HTERT RPE-1 (cell line): ENCODE results near the gene VAV1.
"Not testable (repeated sequence)": the region's sequence is repeated elsewhere in the genome, so short reads cannot be mapped to it uniquely, and the experiment has no call there.

ENCODE experiments used
- in situ Hi-C: fragments of 300-500 bp; cut with MboI; formaldehyde crosslinking; loops from 4 replicates; pipeline ENCODE4 v1.14.3; 2020; ENCODE audit warnings: low sequenced_read_pairs

VAV1 gene

DNA sequence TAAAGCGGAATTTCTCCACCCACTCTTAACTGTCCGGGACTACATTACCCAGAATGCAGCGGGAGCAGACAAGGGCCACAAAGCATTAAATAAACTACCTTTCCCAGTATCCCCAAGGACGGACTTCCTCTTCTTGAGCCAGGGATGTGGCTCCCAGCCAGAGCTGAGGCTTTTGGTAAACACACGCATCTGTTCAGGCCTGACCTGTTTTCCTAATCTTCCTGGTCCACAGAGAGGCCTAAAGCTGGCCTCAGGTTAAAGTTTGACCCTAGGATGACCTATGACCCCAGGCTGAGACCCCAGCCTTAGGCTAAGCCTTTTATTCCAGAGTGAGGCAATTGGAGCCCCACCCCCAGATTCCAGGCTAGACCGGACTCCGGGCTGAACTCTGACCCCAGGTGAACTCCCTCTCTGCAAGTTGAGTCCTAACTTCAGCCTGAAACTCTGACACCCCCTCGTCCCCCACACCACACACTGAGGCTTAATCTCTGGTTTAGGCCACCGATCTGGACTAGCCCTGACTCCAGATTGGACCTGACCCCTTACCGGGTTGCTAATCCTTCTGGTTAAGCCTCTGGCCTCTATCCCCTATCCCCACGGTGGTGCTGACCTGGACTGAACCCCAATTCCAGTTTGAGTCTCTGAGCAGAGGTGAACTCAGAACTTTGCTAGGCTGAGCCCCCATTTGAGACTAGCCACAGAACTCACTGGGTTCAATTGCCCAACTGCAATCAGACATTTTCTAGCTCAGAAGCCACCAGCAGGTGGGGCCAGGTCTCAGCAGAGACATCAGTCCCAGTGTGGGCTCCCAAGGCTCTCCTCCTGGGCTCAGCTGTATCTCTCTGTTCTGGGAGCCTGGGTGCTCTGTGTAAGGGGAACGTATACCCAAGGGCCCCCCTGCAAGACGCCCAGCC is 34.4 kb upstream of the VAV1 start:
- in situ Hi-C loops = no loop called here

DNA sequence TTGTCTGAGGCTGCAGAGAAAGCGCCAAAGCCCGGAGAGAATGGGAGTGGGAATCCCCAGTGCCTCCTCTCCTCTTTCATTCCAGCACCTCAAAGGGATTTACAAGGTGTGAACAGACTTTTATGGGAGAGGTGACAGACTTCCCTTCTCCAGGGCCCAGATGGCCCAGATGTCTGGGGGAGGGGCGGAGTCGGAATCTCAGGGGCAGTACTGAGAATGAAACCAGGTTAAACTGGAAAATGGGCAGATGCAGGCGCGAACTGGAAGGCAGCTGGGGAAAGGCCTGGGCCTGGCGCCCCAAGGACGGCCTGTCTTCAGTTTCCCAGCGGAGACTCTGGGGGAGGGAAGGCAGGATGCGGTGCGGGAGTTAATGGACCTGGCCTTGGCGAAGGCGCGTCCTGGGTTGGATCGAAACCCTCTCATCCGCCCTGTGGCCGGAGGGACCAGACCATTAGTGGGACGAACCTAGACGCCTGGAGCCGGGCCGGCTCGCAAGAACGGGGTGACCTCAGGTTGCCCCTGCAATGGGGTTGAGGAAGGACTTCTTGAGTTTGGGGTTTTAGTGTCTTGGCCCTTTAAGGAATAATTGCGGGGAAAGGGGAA is 33.6 kb upstream of the VAV1 start:
- in situ Hi-C loops = no loop called here

DNA sequence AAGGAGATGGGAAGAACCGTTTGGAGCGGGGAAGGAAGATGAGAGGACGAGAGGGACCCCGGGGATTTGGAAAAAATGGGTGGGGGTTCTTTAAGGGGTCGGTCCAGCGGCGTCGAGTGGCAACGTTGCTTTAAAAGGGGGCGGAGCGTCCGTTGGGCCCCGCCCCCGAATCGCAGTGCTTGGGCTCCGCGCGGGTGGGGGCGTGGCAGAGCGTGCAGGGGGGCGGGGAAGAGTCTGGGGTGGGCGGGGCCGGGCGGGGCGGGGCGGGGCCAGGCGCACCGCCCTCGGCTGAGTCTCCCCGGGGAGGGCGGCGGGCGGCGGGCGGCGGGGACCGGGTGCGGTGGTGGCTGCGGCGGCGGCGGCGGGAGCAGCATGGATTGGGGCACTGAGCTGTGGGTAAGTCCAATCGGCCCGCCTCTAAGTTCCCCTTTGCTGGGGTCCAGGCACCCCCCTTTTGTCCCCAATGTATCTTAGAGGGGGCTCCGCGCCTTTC is 33.1 kb upstream of the VAV1 start, which contains the start of gene TRIP10:
TRIP10 (plus strand) TSS at position 291 of the 493 bp plus-strand sequence; CDS start at position 373, 82 bp downstream.
- in situ Hi-C loops = no loop called here

DNA sequence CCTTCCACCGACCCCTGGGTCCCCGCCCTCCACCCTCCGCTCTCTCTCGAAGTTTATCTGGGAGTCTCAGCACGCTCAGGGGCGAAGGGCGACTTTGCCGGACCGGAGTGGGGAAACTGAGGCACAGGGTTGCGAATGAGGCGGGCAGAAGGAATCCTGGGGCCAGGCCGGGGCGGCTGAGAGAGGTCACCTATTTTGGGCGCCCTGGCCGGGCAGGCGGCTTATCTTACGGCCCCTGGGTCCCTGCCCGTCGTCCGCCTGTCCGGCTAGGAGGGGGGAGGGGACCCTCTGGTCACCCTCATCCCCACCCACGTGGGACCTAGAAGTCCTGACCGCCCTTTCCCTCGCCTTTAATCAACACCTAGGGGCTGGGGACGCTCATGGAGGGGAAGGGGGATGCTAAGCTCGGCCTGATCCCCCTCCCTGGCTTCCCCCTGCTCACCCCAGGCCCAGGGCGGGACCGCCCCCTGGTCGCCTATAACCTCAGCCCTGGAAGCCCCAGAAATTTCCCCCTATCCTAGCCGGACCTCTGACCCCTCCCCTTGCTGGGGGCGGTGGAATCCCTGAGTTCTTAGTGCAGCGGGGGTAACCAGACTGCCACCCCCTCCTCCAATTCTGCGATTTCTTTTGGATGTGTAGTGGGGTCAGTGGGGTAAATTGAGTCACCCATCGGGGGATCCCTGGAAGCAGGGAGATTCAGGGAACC is 32.5 kb upstream of the VAV1 start:
- in situ Hi-C loops = no loop called here

DNA sequence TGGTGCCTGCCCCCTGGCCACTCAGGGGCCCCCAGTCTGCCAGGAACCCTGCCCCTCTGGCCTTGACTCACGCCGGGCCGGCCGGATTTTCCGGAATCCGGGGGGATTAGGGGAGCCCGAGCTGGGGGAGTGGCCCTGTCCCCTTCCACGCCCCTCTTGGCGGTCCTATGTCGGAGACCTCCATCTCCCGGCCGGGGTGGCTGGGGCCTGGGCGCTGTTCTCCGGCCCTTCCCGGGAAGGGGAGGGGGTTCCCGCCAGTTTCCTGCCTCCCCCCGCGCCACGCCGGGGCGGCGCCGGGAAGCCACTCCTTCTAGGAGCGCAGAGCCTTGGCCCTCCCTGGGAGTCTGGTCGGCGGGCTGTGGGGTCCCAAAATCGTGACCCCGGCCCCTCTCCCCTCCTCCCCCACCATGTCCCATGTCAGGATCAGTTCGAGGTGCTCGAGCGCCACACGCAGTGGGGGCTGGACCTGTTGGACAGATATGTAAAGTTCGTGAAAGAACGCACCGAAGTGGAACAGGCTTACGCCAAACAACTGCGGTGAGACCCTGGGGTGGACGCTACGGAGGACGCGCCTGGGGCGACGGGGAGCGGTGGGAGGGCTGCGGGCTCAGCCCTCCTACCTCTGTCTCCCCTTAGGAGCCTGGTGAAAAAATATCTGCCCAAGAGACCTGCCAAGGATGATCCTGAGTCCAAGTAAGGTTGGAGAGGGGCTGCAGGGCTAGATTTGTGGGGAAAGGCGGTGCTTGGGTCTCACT is 31.7 kb upstream of the VAV1 start:
- in situ Hi-C loops = no loop called here

DNA sequence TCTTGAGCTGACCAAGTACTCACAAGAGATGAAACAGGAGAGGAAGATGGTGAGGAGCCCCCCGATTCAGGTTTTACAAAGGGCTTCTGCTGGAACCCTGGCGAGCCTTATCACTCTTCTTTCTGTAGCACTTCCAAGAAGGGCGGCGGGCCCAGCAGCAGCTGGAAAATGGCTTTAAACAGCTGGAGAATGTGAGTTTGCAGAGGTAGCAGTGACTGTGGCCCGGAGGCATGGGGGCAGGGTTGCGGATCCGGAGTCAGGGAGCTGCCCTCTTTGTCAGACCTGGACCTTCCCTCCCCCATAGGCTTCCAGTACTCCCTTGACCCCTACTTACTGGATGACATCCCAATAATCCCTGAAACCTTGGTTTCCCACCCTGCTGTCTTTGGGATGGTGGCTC is 29.4 kb upstream of the VAV1 start:
- in situ Hi-C loops = no loop called here

DNA sequence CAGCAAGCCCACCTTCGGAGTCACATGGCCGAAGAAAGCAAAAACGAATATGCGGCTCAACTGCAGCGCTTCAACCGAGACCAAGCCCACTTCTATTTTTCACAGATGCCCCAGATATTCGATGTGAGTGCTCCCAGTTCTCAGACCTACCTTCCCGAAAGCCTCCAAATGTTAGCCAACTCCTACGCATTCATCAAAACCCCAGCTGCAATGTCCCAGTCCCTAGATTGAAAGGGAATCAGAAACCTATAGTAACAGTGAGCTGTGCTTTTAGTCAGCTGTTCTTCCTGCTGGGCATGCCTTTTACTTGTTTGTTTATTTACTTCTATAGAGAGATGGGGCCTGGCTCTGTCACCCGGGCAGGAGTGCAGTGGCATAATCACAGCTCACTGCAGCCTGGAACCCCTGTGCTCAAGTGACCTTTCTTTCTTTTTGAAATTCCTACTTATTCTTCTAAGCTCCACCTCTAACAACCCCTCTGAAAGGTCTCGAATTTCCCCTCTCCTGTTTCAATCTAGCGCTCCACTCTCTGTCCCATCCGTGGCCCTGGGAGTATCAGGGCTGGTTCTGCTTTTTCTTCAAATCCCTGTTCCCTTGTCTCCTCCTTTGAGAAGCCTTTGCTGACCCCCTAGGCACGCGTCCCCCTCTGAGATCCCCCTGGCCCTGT is 28.7 kb upstream of the VAV1 start:
- in situ Hi-C loops = no loop called here

DNA sequence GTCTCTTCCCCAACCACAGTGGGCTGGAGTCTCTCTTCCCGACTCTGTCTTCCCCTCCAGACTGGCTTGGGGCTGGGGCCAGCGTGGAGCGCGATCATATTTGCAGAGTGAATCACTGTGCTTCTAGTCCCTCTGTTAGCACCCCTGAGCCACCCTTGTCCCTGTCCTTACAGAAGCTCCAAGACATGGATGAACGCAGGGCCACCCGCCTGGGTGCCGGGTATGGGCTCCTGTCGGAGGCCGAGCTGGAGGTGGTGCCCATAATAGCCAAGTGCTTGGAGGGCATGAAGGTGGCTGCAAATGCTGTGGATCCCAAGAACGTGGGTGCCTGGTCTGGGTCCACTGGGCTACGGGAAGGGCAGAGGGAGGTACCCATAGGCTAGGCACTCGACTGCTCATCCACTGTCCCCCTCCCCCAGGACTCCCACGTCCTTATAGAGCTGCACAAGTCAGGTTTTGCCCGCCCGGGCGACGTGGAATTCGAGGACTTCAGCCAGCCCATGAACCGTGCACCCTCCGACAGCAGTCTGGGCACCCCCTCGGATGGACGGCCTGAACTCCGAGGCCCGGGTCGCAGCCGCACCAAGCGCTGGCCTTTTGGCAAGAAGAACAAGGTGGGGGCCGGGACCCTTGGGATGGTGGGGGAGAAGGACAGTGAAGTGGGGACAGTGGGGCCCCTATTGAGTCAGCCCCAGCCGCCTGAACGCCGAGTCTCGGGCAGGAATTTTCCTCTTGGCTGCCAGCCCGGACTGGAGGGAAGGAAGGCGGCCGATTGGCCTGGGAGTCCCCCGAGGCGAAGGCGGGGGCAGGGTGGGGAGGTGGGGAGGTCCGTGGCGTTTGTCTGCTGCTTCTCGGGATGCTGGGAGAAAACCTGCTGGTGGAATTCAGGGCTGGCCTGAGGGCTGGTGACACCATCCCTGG is 27.9 kb upstream of the VAV1 start:
- in situ Hi-C loops = no loop called here

DNA sequence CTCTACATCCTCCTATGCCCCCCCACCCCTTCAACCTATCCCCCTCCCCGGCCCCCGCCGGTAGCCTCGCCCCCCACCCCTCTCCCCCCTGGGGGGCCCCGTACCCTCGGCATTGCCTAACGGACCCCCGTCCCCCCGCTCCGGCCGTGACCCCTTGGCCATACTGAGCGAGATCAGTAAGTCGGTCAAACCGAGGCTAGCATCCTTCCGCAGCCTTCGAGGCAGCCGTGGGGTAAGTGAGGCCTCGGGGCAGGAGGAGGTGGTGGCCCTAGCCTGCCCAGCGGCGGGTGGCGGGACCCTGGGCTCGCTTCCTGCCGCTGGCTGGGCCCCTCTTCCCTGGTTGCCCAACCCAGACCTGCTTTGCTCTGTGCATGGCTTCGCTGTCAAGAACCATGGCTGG is 26.5 kb upstream of the VAV1 start:
- in situ Hi-C loops = no loop called here

DNA sequence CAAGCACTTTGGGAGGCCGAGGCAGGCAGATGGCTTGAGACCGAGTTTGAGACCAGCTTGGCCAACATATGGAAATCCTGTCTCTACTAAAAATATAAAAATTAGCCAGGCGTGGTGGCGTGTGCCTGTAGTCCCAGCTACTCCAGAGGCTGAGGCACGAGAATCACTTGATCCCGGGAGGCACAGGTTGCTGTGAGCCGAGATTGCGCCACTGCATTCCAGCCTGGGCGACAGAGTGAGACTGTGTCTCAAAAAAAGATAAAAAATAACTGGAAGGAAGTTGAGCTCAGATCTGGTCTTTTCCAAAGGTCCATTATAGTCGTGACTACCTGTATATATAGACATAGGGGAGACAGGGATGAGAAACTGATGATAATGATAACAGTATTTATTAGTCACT is 24.0 kb upstream of the VAV1 start:
- in situ Hi-C loops = not testable (repeated sequence)

DNA sequence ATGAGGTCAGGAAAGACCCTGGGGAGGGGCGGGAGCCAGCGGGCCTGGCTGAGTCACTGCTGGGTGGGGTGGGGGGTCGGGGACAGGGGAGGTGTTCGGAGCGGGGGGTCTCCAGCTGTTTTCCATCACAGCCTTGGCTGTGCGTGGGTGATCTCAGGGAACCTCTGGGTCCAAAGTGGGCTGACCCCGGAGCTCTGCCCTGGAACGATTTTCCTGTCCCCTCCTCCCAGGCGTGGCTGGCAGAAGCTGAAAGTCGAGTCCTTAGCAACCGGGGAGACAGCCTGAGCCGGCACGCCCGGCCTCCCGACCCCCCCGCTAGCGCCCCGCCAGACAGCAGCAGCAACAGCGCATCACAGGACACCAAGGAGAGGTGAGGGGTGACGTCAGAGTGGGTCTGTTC is 22.4 kb upstream of the VAV1 start:
- in situ Hi-C loops = no loop called here

DNA sequence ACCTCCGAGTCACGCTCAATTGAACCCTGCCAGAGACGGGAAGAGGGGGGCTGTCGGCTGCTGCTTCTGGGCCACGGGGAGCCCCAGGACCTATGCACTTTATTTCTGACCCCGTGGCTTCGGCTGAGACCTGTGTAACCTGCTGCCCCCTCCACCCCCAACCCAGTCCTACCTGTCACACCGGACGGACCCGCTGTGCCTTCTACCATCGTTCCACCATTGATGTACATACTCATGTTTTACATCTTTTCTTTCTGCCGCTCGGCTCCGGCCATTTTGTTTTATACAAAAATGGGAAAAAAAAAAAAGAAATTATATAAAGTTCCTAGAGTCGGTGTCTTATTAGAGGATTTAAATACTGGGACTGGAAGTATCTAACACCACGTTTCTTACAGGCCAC is 21.3 kb upstream of the VAV1 start:
- in situ Hi-C loops = no loop called here

DNA sequence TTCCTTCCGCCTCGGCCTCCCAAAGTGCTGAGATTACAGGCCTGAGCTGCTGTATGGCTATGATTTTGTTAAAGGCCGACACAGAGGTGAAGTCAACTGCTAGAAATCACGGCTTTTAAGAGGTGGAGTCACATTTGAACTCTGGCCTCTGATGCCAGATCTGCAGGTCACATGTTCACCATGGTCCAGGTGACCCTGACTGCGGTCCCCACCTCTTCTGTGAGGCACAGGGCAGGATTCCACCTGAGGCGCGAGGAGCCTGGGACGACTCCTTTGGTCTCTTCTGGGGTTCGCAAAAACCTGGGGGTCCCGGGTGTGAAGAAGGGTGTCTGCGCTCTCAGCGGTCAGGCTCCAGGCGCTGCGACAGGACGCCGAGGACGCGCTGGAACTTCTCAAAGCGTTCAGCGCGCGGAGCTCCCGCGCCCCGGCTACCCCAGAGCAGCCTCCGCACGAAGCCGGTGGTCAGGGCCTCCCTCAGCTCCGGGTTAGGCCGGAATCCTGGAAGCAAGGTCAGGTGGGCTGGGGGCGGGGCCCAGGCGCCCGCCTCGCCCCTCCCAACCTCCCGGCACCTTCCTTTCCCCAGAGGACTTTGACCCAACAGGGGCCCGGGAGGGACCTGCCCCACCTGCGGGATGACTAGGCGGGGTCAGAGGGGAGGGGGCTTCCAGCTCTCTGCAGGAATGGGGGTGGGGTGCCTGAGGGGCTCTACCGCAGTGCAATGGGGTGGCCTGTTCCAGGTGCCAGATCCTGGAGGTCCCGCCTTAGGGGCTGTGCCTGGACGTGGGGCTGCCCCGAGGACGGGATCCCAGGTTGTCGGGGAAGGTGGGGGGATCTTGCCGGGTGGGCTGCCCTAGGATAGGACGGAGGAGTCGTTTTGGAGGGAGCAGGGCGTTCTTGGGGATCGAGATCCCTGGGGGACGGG is 20.0 kb upstream of the VAV1 start:
- in situ Hi-C loops = no loop called here

DNA sequence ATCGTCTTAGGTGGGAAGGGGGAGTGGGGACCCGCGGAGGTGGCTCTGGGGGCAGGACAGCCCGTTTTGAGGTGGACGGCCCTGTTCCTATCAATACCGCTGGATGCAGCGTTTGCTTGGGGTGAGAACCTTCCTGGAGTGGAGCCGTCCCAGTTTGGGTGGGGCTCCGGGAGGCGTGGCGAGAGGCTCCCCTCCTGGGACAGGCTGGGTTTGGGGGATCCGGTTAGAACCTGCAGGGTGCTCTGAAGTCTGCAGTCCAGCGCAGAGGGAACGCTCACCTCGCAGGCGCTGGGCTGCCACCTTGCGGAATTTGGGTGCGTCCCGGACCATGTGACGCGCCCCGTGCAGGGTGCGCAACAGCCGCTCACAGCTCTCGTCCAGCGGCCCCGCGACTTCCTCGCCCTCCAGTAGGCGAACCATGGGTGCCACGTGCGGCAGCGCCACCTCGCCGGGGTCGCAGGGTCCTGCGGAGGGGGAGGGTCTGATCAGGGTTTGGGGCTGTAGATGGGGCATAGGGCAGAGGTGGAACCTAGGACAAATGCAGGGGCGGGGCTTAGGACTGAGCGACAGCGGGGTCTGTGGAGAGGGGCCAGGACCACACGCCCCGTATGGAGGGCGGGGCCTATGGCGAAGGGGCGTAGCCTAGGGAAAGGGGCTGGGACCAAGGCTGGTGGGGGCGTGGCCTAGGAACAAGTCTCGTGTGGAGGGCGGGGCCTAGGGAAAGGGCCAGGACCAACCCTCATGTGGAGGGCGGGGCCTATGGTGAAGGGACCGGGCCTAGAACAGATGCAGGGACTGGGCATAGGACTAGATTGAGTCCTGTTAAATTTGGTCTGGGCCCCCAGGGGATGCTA is 19.1 kb upstream of the VAV1 start:
- in situ Hi-C loops = no loop called here

DNA sequence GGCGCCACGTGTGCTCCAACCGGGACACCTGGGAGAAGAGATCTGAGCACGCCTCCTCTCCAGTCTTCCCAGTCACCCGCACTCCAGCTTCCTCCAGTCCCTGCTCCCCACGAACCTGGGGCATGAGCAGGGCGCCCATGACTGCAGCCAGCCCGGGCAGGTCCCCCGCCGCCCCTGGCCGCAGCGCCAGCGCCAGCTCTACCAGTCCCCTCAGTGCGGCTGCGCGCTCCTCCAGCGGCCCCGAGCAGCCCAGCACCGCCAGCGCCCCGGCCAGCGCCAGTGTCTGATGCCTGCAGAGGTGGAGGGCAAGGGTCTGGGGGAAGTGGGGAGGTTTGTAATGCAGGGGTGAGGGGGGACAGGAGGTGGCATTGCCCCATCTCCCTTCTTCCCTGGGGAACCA is 18.4 kb upstream of the VAV1 start:
- in situ Hi-C loops = no loop called here

DNA sequence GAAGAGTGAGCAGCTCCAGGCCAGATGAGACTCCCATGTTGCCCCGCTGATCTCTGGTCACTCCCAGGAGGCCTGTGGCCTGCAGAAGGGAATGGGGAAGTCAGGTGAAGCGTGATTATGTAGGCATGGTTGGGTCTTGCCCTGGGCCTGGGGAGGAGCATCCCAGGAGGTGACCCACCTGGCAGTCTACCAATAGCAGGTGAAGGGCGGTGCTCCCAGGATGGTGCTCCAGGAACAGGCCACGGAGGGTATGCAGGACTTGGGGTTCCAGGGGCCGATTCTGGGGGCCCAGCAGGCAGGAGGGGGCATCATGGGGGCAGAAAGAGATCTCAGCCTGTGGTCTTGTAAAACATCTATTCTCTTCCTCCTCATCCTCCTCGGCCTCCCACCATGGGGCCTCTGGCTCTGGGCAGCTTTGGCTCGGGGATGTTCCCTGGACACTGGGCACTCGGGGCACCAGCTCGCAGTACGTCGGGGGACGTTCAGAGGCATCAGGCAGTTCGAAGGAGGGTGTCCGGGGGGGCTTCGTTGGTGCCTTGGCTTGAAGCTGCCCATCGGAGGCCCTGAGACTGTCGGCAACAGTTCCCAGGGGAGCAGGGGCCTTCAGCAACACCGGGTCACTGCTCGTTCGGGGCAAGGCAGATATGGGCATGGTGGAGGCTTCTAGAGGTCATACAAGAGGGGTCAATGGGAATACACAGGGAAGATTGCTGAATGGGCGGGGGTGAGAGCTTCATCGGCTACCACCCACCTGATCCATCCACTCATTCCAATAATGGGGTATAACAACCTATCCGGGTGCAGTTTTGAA is 17.6 kb upstream of the VAV1 start:
- in situ Hi-C loops = no loop called here
